SK-N-SH treated with all-trans-retinoic acid at 6 μM for 48 hours (cell line): Measurements from ENCODE around the gene SFXN1.

ENCODE experiments used
- CREB5 ChIP-seq: fragments of 250-450 bp; sonication (Bioruptor Pico); IDR thresholded peaks from 2 replicates; pipeline ENCODE4 v1.5.1; 2020; ENCODE audit warnings: low read depth, mild to moderate bottlenecking, moderate library complexity
- ISL1 ChIP-seq: fragments of 250-450 bp; sonication (Bioruptor Pico); IDR thresholded peaks from 2 replicates; pipeline ENCODE4 v2.1.2; 2022; ENCODE audit warnings: mild to moderate bottlenecking, moderate library complexity
- ZFP3 ChIP-seq: fragments of 250-450 bp; sonication (Bioruptor Pico); IDR thresholded peaks from 2 replicates; pipeline ENCODE4 v1.5.0; 2020; ENCODE audit warnings: mild to moderate bottlenecking, moderate library complexity
- ZNF8 ChIP-seq: fragments of 450-650 bp; formaldehyde crosslinking; IDR thresholded peaks from 2 replicates; pipeline ENCODE4 v1.5.0; 2020; ENCODE audit warnings: mild to moderate bottlenecking, moderate library complexity

- TF ChIP-seq CREB5 (CRISPR knock-in tag) (no peak), ISL1 (no peak), ZNF8 (CRISPR knock-in tag) (no peak), ZFP3 (no peak)
Measured at GRCh38 chr5:175569701-175570100, 91.3 kb downstream of the SFXN1 start.
